Sigmoid colon (tissue), 7 donors: ENCODE data around the gene XKR3. TPM values are rescaled to one million over a fixed set of nuclear protein-coding genes. Genes with fewer than 3 reads are reported as not detected.
"Not testable (repeated sequence)": the region's sequence is repeated elsewhere in the genome, so short reads cannot be mapped to it uniquely, and the experiment has no call there.

Source experiments
- DNase-seq: peaks from one replicate; pipeline ENCODE4 v3.0.0-alpha.2; 2019
- H3K27ac ChIP-seq, 4 donors: fragments of 200-600 bp; sonication (generic); one replicate each; pipeline ENCODE4 v1.5.1; 2016 to 2019; ENCODE audit warnings: mild to moderate bottlenecking in 1 of 4
- H3K27me3 ChIP-seq, 3 donors: fragments of 200-600 bp; sonication (generic); one replicate each; pipeline ENCODE4 v1.5.1; 2019; ENCODE audit warnings: mild to moderate bottlenecking in 1 of 3
- H3K36me3 ChIP-seq, 4 donors: fragments of 200-600 bp; sonication (generic); one replicate each; pipeline ENCODE4 v1.5.1; 2016 to 2019
- H3K4me1 ChIP-seq, 4 donors: fragments of 200-600 bp; sonication (generic); one replicate each; pipeline ENCODE4 v1.5.1; 2017 to 2019
- H3K4me3 ChIP-seq, 4 donors: fragments of 200-600 bp; sonication (generic); one replicate each; pipeline ENCODE4 v1.5.1; 2017 to 2019; ENCODE audit warnings: mild to moderate bottlenecking in 2 of 4, moderate library complexity in 1 of 4
- H3K9me3 ChIP-seq, 4 donors: fragments of 200-600 bp in 3 of 4; sonication (generic) in 3 of 4; one replicate each; pipeline versions ENCODE4 v1.5.1 to v1.6.1; 2013 to 2019
- WGBS, 2 donors: extraction: QIAGEN DNeasy Blood & Tissue Kit; methylation state at CpG; one replicate each; pipeline ENCODE4 v1.1.7; 2013; 5-methylcytosine and 5-hydroxymethylcytosine counted together
- intact Hi-C: fragments of 100-400 bp; cut with DNase I; formaldehyde crosslinking; loops from one replicate; pipeline ENCODE4 v1.15.1; 2023
- polyA plus RNA-seq, 3 donors: library from polyadenylated mRNA; stranded (reverse); fragments of 200-250 nt; gene quantifications; one replicate each; pipeline ENCODE4 v1.2.3, GENCODE V29; 2013
- small RNA-seq, 3 donors: library from RNA; depleted of rRNA; stranded (forward); fragments of <200 nt; gene quantifications; one replicate each; pipeline ENCODE3, GENCODE V24; 2016
- total RNA-seq, 4 donors: library from RNA; depleted of rRNA; stranded (reverse); fragments of >200 nt; gene quantifications; one replicate each; pipeline ENCODE4 v1.1.0, GENCODE V29; 2016
- donor health status: healthy with polysubstance abuse.
- donor health status: Bipolar disorder and iron deficiency.
- donor health status: healthy.

XKR3 gene
- total and polyA plus RNA-seq, 7 donors, result 0.60 TPM; not detected in 6

- H3K4me3 ChIP-seq, DNase-seq, H3K36me3 ChIP-seq, intact Hi-C loops, H3K27me3 ChIP-seq, H3K9me3 ChIP-seq, H3K4me1 ChIP-seq, H3K27ac ChIP-seq: not testable (repeated sequence)
- WGBS, 2 donors, result 92 to 94% methylated on average over 21 of the region's 21 CpGs
Measured at GRCh38 chr22:16747266-16748159, 77.7 kb downstream of the XKR3 start.

GRCh38 chr22:16734271-16734670 lies 90.9 kb downstream of the XKR3 start:
- WGBS, 2 donors, result 11 to 62% methylated on average over 1 of the region's 1 CpG
- H3K9me3 ChIP-seq, H3K27ac ChIP-seq, H3K27me3 ChIP-seq, intact Hi-C loops, DNase-seq, H3K4me1 ChIP-seq, H3K4me3 ChIP-seq, H3K36me3 ChIP-seq: not testable (repeated sequence)

Small RNA genes lying within 50 kb of the gene (small RNA-seq; reads per million reads assigned to genes)
- gene GPM6BP3, result 0 reads per million in 3 donors

Other genes with a start within 250 kb of the XKR3 start
- not detected for gene CCT8L2, start 232.6 kb downstream of the XKR3 start, total RNA-seq
- not detected for gene CCT8L2, start 232.6 kb downstream of the XKR3 start, polyA plus RNA-seq
- gene GAB4, start 182.8 kb upstream of the XKR3 start, total RNA-seq, result 1 to 10 TPM in 1 of 4 donors, not detected in 3; 3.2 TPM
- under 1 TPM in 1 of 3 donors, not detected in 2; 0.04 TPM for gene GAB4, start 182.8 kb upstream of the XKR3 start, polyA plus RNA-seq